ENCODE data around the gene MFAP4. TPM values are rescaled to one million over a fixed set of nuclear protein-coding genes. Genes with fewer than 3 reads are reported as not detected.

The MFAP4 gene
- total and polyA plus RNA-seq, 2 donors (not counting 1 experiment from before 2014, with no cell fraction given): not detected

- peak overlapping the region; percentile 70 for H3K4me2 ChIP-seq (replicated peaks; ENCODE audit: low read depth, low read length, poor library complexity, severe bottlenecking)
- peak overlapping the region; percentile 44 for H2AFZ ChIP-seq (ENCODE audit: insufficient read depth, low read depth, low read length, poor library complexity, severe bottlenecking)
- peaks cover 0 to 4% of the 10 kb centered on the region in 2 experiments for H3K36me3 ChIP-seq (replicated peaks in 1 of 2; ENCODE audit: control extremely low read depth in 1 of 2, control insufficient read depth in 1 of 2, extremely low read depth in 1 of 2, insufficient read depth in 2 of 2, low read length in 1 of 2)
- ATAC-seq (ENCODE audit: low read depth) (peak; percentile 78), DNase-seq (peak; percentile 41)
- intact Hi-C loops (cut with micrococcal nuclease): loop anchor here (1.0 to 10.0 kb wide), 2 partner anchors 8 to 516 kb away; partner anchors contain the start of genes MAPK7 and PRPSAP2
- H3K27me3 Mint-ChIP-seq: no peaks in the 10 kb centered on the region
- peak overlapping the region; percentile 94 for H3K27ac Mint-ChIP-seq
- WGBS (ENCODE audit: insufficient coverage): 8% methylated on average over 7 of the region's 7 CpGs
- H3K27me3 ChIP-seq (replicated peaks in 1 of 4; ENCODE audit: control extremely low read depth in 1 of 4, control insufficient read depth in 3 of 4, insufficient read depth in 4 of 4, low read length in 3 of 4): no peaks in the 10 kb centered on the region
- H3K79me2 ChIP-seq (ENCODE audit: control insufficient read depth, insufficient read depth, low read length): peaks cover 22% of the 10 kb centered on the region
- H3K4me3 ChIP-seq (ENCODE audit: control extremely low read depth in 1 of 5, extremely low read depth in 1 of 5, insufficient read depth in 1 of 5, low read depth in 2 of 5, low read length in 4 of 5): peak overlapping the region in 1 of 5 experiments; percentile 36
- peaks cover 37 to 53% of the 10 kb centered on the region in 2 donors for H3K4me1 ChIP-seq (ENCODE audit: control insufficient read depth in 2 of 2, insufficient read depth in 2 of 2, low read length in 2 of 2)
- POLR2A ChIA-PET: interaction anchor here (1.9 kb wide), 1 partner anchor 7 kb away, joined by 5 read pairs; the partner anchor contains the start of gene MAPK7
- peak overlapping the region; percentile 87 for H3K4me3 Mint-ChIP-seq
- no peaks in the 10 kb centered on the region for H3K9me3 Mint-ChIP-seq (ENCODE audit: insufficient read depth)
- H4K20me1 ChIP-seq (ENCODE audit: control insufficient read depth, insufficient read depth, low read length, poor library complexity, severe bottlenecking): no peaks in the 10 kb centered on the region
- peak overlapping the region; percentile 68 to 70 for H3K27ac ChIP-seq (ENCODE audit: low read length in 2 of 2)
- peaks cover 0 to 4% (median 0%) of the 10 kb centered on the region in 3 donors for H3K9me3 ChIP-seq (ENCODE audit: control extremely low read depth in 1 of 3, control insufficient read depth in 2 of 3, insufficient read depth in 1 of 3, low read length in 2 of 3)
- TF ChIP-seq CTCF (IDR thresholded peaks at IDR 0.05) (no peak), EZH2 (IDR thresholded peaks at IDR 0.05; ENCODE audit: borderline replicate concordance, insufficient read depth, low read depth, low read length, poor library complexity, severe bottlenecking) (no peak)
- CTCF ChIA-PET: interaction anchor here (0.7 to 1.3 kb wide), 4 partner anchors 7 to 141 kb away, joined by 3 to 5 read pairs (median 4); partner anchors contain the start of genes B9D1 and MAPK7
- peak overlapping the region; percentile 44 for H3K9ac ChIP-seq (ENCODE audit: low read length)
- H3K4me1 Mint-ChIP-seq: peaks cover 53% of the 10 kb centered on the region
These were observed 16.5 kb downstream of the MFAP4 start for GRCh38 chr17:19370493-19370960.
